Peyer's patch (tissue), 4 donors: Measurements from ENCODE around the gene NPC2. TPM values are rescaled to one million over a fixed set of nuclear protein-coding genes. Genes with fewer than 3 reads are reported as not detected.
"Not testable (repeated sequence)": the region's sequence is repeated elsewhere in the genome, so short reads cannot be mapped to it uniquely, and the experiment has no call there.

ENCODE experiments used
- DNase-seq, 3 donors: peaks; one replicate each; pipeline ENCODE4 v3.0.0-alpha.2; 2017 to 2019
- H3K27ac ChIP-seq, 4 donors: fragments of 200-600 bp; sonication (generic); one replicate each; pipeline ENCODE4 v1.5.1; 2016 to 2019
- H3K27me3 ChIP-seq, 2 donors: fragments of 200-600 bp; sonication (generic); one replicate each; pipeline ENCODE4 v1.5.1; 2019
- H3K36me3 ChIP-seq, 3 donors: fragments of 200-600 bp; sonication (generic); one replicate each; pipeline ENCODE4 v1.5.1; 2016 to 2019
- H3K4me1 ChIP-seq, 4 donors: fragments of 200-600 bp; sonication (generic); one replicate each; pipeline ENCODE4 v1.5.1; 2016 to 2019
- H3K4me3 ChIP-seq, 4 donors: fragments of 200-600 bp; sonication (generic); 1 replicate in 3 of 4; 2 replicates in 1 of 4; pipeline ENCODE4 v1.5.1; 2016 to 2019; ENCODE audit warnings: mild to moderate bottlenecking in 1 of 4
- H3K9me3 ChIP-seq, 4 donors: fragments of 200-600 bp; sonication (generic); one replicate each; pipeline ENCODE4 v1.5.1; 2016 to 2019; ENCODE audit warnings: mild to moderate bottlenecking in 1 of 4
- POLR2A ChIP-seq, 2 donors: fragments of 450-650 bp; IDR thresholded peaks; one replicate each; pipeline ENCODE4 v1.5.1; 2017; ENCODE audit warnings: antibody characterized with exemption in 2 of 2, mild to moderate bottlenecking in 2 of 2, moderate library complexity in 2 of 2
- total RNA-seq, 4 donors: library from RNA; depleted of rRNA; stranded (reverse); fragments of >200 nt; gene quantifications; one replicate each; pipeline ENCODE4 v1.1.0, GENCODE V29; 2016
- TF ChIP-seq, protein P1 (sequence below), 6 experiments: fragments of 450-650 bp in 4 of 6; fragments of 200-600 bp in 2 of 6; sonication (generic) in 1 of 6; IDR thresholded peaks; one replicate each; pipeline ENCODE4 v1.5.1; 2017 to 2019; ENCODE audit warnings: antibody characterized with exemption in 6 of 6, mild to moderate bottlenecking in 3 of 6, moderate library complexity in 1 of 6

Gene NPC2
- total RNA-seq, 4 donors from 2014 or later = 102 to 208 (median 161) TPM

DNA sequence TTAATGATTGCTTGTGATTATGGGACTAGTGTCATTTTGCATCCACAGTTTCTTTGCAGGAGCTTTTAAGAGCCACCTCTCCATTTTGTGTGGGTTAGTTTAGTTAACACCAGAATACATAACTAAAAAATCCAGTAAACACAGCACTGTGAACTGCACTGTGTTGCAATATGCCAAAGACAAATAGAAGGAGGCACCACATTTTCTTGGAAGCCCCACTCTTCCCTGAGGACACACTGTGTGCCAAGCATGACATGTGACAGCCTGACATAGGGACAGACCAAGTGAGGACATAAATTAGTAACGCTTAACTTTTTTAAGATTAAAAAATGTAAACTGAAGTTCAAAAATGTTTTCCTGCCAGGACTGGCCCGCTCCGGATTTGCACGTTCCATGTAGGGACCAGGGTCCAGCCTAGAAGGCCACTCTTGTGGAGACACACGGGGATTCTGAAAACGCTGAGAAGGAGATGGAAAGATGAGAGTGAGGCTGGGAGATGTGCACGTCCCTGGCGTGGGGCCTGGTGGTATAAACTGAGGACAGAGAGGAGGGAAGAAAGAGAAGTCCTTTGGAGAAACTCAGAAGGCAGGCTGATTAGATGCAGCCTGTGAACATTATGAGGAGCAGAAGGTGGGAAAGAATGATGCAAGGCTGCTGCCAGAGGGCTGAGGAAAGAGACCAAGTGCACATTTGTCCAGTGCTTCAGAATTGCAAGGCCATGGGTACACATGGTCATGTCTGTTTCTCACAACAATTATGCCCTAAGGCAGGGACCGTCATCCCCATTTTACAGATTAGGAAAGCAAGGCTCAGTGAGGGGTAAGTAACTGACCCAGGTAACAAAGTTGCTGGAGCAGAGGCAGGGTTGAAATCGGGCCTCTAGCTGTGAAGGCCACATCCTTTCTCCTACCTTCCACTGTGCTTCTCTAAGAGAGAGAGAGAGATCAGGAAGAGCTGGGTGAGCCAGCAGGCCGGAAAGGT lies 45.6 kb upstream of the NPC2 start:
- H3K36me3 ChIP-seq = no peaks in the 10 kb centered on the region

DNA sequence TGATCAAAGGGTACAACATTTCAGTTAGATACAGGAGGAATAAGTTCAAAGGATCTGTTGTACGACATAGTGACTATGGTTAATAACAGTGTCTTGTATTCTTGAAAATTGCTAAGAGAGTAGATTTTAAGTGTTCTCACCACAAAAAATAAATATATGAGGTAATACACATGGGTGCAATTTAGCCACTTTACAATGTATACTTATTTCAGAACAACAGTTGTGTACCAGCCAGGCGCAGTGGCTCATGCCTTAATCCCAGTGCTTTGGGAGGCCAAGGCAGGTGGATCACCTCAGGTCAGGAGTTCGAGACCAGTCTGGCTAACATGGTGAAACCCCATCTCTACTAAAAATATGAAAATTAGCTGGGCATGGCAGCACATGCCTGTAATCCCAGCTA lies 43.2 kb upstream of the NPC2 start:
- not testable (repeated sequence) for H3K27me3 ChIP-seq, DNase-seq, H3K36me3 ChIP-seq, H3K9me3 ChIP-seq, H3K4me1 ChIP-seq, H3K27ac ChIP-seq, H3K4me3 ChIP-seq

More for the DNA sequence above, 45.6 kb upstream of the NPC2 start:
- DNase-seq = peak in 1 of 3 donors; percentile 10
- Histone ChIP-seq H3K4me1 (no peaks in the 10 kb centered on the region), H3K27ac (no peak overlapping the region), H3K27me3 (no peaks in the 10 kb centered on the region), H3K9me3 (no peaks in the 10 kb centered on the region), H3K4me3 (no peak overlapping the region)
- no peak for TF ChIP-seq POLR2A (IDR thresholded peaks at IDR 0.05)
- TF ChIP-seq, protein P1, sequence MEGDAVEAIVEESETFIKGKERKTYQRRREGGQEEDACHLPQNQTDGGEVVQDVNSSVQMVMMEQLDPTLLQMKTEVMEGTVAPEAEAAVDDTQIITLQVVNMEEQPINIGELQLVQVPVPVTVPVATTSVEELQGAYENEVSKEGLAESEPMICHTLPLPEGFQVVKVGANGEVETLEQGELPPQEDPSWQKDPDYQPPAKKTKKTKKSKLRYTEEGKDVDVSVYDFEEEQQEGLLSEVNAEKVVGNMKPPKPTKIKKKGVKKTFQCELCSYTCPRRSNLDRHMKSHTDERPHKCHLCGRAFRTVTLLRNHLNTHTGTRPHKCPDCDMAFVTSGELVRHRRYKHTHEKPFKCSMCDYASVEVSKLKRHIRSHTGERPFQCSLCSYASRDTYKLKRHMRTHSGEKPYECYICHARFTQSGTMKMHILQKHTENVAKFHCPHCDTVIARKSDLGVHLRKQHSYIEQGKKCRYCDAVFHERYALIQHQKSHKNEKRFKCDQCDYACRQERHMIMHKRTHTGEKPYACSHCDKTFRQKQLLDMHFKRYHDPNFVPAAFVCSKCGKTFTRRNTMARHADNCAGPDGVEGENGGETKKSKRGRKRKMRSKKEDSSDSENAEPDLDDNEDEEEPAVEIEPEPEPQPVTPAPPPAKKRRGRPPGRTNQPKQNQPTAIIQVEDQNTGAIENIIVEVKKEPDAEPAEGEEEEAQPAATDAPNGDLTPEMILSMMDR (IDR thresholded peaks at IDR 0.05) = no peak

DNA sequence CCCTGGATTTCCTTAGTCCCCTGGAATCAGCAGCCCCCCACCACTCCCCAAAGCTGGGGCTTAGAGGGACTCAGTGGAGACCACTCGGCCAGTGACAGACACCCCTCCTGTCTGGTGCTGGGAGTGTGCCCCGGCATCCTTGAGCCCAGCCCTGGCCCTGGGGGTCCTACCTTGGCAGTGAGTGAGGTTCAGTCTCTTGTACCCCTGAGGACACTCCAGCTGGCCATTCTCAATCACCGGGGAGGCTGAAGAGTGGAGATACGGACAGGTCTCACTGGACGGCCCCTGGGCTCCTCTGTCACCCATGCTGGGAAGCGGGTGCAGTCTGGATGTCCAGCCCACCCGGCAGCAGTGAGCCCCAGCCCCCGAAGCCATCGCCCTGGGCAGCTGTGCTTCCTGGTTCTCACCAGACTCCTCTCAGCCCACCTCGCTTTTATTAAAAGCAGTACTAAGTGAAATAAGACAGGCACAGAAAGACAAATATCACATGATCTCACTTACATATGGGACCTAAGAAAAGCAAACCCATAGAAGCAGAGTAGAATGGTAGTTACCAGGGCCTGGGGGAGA lies 42.7 kb upstream of the NPC2 start:
- Histone ChIP-seq H3K27me3 (no peaks in the 10 kb centered on the region), H3K27ac (no peak overlapping the region), H3K4me1 (no peaks in the 10 kb centered on the region), H3K9me3 (no peaks in the 10 kb centered on the region), H3K4me3 (no peak overlapping the region), H3K36me3 (no peaks in the 10 kb centered on the region)
- DNase-seq = no peak
- TF ChIP-seq, protein P1 (IDR thresholded peaks at IDR 0.05) = no peak
- no peak for TF ChIP-seq POLR2A (IDR thresholded peaks at IDR 0.05)

DNA sequence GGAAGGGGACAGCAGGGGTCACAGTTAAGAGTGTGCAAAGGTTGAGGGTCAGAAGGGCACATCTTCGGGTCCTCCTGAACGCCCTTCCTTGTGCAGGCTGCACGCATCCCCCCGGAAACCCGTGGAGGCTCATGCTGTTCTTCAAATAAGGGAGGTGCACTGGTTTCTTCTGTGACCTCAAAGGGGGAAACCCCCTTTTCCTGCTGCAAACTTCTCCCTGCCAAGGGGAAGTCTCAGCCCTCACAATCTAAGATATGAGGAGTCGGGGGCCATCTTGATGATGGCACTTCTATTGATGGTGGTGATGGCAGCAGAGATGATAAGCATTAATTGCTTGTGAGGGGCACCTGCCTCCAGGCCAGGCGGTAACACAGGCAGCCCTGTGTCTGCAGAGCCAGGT lies 40.5 kb upstream of the NPC2 start:
- DNase-seq = no peak
- H3K27ac ChIP-seq = no peak overlapping the region
- TF ChIP-seq POLR2A (IDR thresholded peaks at IDR 0.05) = no peak
- TF ChIP-seq, protein P1 (IDR thresholded peaks at IDR 0.05) = no peak
- H3K36me3 ChIP-seq = no peaks in the 10 kb centered on the region
- H3K27me3 ChIP-seq = no peaks in the 10 kb centered on the region
- no peaks in the 10 kb centered on the region for H3K4me1 ChIP-seq
- no peaks in the 10 kb centered on the region for H3K9me3 ChIP-seq
- H3K4me3 ChIP-seq = no peak overlapping the region

DNA sequence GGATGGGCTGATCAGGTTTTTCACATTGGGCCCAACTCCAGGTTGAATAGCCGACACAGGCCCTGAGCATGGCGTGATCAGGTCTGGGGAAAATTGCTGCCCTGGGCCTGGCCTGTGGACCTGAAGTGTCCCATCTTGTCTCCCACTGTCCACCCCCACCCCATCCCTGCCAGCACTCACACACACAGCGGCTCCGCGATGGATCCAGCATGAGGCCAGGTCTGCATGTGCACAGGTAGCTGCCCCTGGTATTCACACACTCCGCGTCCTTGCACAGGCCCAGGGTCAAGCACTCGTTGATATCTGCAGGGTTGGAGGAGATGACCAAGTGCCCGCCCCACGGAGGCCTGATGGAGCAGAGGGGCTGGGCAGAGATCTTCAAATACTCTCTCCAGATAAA lies 39.1 kb upstream of the NPC2 start:
- Histone ChIP-seq H3K36me3 (no peaks in the 10 kb centered on the region), H3K27ac (no peak overlapping the region), H3K27me3 (no peaks in the 10 kb centered on the region), H3K9me3 (no peaks in the 10 kb centered on the region), H3K4me3 (no peak overlapping the region), H3K4me1 (no peaks in the 10 kb centered on the region)
- TF ChIP-seq, protein P1 (IDR thresholded peaks at IDR 0.05) = no peak
- no peak for TF ChIP-seq POLR2A (IDR thresholded peaks at IDR 0.05)
- no peak for DNase-seq

DNA sequence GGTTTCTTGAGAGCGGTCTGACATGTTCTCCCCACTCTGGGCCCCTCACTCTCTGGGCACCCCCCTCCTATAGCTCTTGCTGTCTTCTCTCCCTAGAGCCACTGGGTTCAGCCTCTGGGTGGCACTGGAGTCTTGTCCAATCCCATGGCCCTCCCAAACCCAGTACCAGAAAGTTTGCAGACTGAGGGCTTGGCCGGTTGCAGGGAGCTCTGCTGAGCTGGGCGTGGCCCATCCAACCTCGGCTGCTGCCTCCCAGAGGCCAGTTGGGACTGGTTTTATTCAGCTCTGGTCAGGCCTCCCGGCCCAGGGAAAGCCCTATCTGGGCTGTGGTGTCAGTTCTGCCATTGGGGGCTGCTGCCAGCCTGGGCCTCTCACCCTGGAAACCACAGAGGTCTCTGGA lies 38.4 kb upstream of the NPC2 start:
- Histone ChIP-seq H3K4me3 (no peak overlapping the region), H3K9me3 (no peaks in the 10 kb centered on the region), H3K4me1 (no peaks in the 10 kb centered on the region), H3K36me3 (no peaks in the 10 kb centered on the region), H3K27ac (no peak overlapping the region), H3K27me3 (no peaks in the 10 kb centered on the region)
- TF ChIP-seq POLR2A (IDR thresholded peaks at IDR 0.05) = no peak
- TF ChIP-seq, protein P1 (IDR thresholded peaks at IDR 0.05) = no peak
- DNase-seq = no peak
